NCI-H748 treated with DMSO at 0.1 percent for 48 hours (cell line): Measurements from ENCODE around the gene OVCA2.
"Not testable (repeated sequence)": the region's sequence is repeated elsewhere in the genome, so short reads cannot be mapped to it uniquely, and the experiment has no call there.

Source experiments
- DNase-seq: peaks from one replicate; lab custom pipeline; 2025; lab: John Stamatoyannopoulos, UW

The OVCA2 gene

DNA sequence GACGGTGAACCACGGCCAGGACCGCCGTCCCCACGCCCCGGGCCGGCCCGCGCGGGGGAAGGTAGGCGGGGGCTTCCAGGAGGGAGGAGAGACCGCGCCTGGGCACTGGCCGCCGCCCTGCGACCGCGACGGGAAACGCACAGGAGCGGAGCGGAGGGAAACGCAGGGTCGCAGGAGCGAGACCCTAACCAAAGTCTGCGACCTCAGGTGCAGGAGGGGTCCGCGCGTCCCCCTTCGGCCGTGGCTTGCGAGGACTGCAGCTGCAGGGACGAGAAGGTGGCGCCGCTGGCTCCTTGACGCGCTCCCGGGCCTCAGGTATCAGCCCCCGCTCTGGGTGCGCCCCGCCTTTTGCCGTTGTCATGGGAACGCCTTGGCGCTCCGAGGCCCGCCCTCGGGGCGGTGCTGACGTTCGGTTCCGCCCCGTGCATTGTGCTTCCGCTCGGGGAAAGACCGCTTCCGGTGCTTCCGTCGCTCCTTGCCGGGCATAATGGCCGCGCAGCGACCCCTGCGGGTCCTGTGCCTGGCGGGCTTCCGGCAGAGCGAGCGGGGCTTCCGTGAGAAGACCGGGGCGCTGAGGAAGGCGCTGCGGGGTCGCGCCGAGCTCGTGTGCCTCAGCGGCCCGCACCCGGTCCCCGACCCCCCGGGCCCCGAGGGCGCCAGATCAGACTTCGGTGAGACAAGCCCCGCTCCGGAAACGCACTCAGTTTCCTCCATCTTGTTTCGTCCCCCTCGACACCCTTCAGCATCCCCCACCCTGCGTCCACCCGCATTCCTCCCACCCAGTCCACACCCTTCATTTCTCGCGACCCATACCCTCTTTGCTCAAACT, at the start of gene OVCA2:
OVCA2 (plus strand) TSS at position 462 of the 829 bp plus-strand sequence; CDS start at position 488, 26 bp downstream.
- peak; percentile 97 for DNase-seq

GRCh38 chr17:1992541-1992940, 49.3 kb upstream of the OVCA2 start:
- no peak for DNase-seq

DNA sequence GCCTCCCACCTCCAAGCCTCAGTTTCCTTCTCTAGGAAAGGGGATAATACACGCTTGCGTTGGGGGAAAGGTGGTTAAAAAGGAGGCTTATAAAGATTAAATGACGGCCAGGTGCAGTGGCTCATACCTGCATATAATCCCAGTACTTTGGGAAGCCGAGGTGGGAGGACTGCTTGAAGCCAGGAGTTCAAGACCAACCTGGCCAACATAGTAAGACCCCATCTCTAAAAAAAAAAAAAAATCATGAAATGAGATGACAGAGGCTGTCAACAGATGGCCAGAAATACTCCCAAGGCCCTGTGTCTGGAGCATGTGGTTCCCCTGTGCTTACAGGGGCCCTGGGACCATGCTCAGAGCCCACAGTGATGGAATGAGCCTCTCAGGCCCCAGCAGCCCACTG, 47.1 kb upstream of the OVCA2 start:
- no peak for DNase-seq

GRCh38 chr17:1995321-1995892, 46.4 kb upstream of the OVCA2 start:
- no peak for DNase-seq

DNA sequence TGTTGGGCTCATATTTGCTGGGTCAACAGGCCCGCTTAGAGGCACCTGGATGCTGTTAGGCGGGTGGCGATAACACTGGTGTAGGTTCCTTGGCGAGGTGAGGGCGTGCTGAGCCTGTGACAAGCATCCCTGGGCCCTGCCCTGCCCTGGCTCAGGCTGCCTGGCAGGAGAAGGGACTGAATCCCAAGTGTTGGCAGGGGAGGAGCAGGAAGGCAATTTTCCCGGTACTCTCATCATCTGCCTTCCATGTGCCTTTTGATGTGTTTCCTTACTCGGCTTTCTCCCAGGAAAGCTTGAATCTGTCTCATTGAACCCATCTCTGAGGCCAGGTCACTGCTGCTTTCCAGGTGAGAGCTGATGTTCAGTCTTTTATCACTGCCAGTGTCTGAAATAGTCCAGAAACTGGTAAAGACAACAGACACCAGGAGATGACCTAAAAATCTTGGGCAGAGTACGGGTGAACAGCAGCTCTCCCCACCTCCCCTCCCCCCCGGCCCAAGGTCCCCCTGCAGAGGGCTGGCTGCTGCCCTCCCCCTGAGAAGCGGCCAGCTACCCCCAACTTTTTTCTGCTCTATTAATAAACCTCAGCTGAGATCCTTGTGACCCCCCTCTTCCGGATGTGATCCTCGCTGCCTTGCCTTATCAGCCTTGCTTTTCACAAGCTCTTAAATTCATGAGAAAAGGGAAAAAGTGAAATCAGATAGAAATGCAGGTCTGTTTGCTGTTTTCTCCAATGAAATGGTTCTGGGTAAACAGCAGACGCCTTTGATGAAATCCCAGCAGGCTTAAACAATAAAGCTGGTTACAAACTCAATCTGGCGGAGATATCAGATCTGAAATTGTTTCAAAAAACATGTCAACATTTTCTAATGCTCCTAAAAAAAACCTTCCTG, 45.7 kb upstream of the OVCA2 start:
- no peak for DNase-seq

- no peak for DNase-seq
These were observed 45.0 kb upstream of the OVCA2 start for GRCh38 chr17:1996800-1997288.

- no peak for DNase-seq
These were observed 44.4 kb upstream of the OVCA2 start for GRCh38 chr17:1997289-1997926.

DNA sequence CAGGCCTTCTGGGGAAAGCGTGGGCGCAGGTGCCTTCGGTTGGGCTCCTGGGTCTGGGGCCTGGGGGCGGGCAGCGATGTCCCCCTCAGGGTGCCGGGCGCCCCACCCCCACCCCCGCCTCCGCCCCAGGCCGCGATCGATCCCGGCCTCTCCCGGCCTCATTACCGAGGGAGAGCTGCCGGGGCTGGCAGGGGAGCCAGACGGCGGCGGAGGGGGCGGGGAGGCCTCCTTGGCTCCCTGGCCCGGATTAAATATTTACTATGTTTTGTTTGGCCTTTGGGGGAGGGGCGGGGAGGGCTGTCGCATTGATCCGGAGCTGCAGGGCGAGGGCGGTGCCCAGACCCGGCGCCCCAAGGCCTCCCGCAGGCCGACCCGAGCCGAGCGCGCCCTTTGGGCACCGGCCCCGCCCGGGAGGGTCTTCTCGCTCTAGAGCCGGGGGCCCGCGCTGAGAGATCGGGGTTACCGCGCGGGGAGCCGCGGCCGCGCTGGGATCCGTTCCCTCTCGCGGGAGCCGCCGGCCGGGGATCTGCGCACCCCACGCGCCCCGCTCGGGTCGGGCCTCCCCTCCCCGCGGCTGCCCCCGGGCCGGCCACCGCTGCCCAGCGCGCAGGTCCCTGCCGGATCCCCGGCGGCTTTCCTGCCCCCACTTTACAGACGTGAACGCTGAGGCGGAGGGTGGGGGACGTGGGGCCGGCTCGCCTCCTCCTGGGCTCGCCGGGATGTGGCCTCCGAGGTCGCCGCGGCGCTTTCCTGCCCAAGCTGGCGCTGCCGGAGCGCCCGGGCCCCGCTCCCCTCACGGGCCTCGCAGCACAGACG, 43.7 kb upstream of the OVCA2 start:
- peak; percentile 28 for DNase-seq

DNA sequence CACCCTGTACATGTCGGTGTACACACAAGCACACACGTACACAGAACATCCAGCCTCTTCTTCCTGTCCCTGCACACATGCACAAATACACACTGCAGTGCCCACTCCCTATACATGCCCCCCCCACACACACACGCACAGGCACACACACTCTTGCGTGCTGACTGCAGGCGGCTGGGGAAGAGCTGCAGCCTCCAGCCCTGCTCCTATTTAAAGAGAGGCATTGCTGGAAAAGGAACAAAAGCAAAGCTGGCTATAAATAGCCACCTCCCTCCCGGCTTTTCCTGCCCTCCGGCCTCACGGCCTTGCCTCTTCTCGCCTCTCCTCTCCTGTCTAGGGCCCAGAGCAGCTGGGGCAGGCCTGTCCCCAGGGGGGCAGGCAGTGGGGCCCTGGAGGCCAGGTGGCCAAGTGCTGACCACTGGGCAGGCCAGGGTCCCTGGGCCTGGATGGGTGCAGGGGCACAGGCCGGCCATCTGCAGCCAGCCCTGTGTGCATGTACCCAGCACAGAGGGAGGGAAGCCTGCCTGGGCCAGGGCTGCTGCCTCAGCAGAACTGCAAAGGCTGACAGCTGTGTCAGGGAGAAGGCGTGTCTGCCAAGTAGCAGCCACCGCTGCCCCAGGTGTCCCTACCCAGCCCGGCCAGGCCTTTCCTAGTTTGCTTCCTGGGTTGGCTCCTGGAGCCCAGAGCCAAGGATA, 42.1 kb upstream of the OVCA2 start:
- peak; percentile 23 for DNase-seq

- DNase-seq, result no peak
These were observed 39.0 kb upstream of the OVCA2 start for GRCh38 chr17:2002767-2003329.

DNA sequence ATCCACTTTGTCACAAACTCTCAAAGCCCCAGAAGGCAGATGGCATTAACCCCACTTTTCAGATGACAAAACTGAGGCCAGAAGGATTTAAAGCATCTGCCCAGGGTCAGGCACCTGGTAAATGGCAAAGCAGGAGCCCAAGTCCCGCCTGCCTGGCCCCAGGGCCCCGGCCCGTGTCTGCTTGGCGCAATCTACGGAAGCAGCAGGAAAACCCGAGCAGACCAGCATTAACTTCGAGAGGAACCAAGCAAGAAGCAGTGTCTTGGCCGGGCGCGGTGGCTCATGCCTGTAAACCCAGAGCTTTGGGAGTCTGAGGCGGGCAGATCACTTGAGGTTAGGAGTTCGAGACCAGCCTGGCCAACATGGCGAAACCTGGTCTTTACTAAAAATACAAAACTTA, 38.3 kb upstream of the OVCA2 start:
- DNase-seq, result no peak

DNA sequence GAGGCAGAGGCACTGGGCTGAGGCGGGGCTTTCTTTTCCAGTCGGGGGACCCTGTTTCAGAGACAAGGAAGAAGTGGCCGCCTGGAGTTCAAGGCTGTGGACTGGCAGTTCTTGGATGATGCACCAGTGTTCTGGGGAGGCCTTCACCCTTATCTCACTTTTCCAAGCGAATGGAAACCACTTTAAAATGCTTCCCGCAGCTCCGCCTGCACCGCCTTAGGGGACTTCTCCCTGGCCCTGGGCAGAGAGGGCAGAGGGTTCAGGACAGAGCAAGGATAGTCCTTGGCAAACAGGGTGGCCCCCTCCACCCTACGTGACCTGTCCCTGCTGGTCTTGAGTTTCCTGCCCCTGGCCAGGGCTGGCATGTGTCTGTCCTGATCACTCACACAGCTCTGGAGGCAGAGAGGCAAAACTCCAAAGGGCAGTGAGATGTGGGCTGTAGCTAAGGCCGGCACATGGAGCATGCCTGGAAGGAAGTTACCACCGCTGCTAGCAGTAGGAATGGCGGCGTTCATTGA, 37.3 kb upstream of the OVCA2 start:
- DNase-seq, result no peak

GRCh38 chr17:2008332-2009126, 33.3 kb upstream of the OVCA2 start:
- no peak for DNase-seq

DNA sequence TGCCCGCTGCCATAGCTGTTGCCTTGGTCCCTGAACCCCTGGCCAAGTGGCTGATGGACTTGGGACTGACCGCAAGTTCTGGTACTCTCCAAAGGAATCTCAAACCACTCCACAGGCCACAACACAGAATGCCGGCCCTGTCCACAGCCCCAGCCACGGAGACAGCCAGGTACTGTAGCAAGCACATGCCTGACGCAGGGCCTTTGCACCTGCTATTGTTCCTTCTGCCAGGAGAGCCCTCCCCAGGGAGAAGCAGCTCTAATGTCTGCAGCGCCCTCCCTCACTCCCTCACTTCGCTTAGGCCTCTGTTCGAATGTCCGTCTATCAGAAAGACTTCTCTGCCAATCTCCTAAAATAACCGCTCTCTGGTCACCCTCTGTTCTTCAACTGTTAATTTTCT, 32.1 kb upstream of the OVCA2 start:
- DNase-seq, result no peak

DNA sequence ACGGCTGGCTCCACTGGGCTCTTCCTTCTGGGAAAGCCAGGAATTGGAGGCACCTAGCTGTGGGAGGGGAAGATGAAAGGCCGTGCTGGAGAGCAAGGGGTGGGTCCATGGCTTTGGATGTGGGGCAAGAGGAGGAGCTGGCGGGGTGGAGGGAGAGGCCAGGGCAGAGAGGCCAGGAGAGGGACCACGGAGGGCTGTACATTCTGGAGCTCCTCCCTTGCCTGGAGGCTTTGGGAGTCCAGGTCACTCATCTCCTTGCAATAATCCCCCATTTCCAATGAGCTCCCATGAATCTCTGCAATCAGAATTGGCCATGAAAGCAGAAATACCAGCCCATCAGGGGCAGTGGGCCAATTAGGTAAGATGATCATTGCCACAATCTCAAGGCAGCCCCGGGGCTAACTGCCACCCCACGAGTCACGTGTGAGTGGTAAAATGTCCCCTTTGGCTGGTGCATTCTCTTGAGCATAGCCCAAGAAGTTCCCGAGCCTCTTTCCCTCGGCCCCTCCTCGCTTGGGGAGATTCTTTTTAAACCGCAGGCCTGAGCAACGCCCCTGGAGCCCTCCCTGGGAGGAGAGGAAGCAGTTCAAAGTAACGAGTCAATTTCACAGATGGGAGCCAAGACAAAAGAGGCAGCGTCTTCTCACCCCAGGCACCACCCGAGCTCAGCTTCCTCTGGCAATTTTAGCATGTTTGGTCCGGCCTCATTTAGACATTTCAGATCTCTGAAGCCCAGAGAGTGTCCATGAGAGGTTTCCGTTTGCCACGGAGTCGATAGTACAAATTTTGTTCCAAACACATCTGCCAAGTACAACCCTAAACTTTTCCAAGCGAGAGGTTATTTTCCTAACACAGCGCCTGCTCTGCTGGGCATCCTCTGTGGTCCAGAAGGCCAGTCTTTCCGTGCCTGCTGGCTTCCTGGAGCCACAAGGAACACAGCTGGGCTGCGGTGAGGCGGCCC, 30.1 kb upstream of the OVCA2 start:
- no peak for DNase-seq

DNA sequence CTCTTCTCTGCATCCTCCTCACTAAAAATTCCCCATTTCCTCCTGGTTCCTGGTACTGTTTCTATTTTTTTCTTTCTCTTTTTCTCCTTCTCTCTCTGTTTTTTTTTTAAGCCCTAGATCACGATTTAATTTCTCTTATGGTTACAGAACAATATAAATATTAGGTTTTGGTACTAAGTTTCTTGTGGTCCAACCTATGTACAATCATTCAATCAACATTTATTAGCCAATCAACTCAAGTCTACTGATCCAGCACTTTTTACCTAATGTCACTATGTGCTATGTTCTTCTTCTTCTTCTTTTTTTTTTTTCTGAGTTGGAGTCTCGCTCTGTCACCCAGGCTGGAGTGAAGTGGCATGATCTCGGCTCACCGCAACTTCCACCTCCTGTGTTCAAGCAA, 29.3 kb upstream of the OVCA2 start:
- no peak for DNase-seq

DNA sequence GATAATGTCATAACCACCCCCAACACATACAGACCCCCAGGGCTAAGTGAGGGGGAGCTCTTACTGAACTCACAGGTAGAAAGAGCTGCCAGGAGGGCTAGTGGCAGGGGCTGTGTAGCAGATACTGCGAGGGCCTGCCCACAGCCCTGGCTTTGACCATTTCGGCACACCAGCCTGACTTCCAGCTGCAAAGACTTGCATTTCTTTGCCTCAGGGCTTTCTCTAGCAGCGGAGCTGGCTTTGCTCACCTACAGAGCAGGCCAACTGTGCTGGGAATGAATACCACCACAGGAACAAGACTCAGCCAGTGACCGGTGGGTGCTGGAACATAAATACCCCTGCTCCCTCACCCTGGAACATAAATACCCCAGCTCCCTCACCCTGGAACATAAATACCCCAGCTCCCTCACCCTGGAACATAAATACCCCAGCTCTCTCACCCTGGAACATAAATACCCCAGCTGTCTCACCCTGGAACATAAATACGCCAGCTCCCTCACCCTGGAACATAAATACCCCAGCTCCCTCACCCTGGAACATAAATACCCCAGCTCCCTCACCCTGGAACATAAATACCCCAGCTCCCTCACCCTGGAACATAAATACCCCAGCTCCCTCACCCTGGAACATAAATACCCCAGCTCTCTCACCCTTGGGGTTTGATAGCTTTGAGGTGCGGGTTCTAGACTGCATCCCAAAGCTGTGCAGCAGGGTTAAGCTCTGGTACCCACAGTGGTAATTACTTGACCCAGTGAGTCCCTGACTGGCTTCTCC, 28.4 kb upstream of the OVCA2 start:
- not testable (repeated sequence) for DNase-seq
